Skeletal muscle tissue (tissue), 4 donors: ENCODE measurements around the gene SP3. TPM values are rescaled to one million over a fixed set of nuclear protein-coding genes. Genes with fewer than 3 reads are reported as not detected.

Source experiments
- H3K27ac ChIP-seq: one replicate; pipeline ENCODE4 v1.7.0; 2013; ENCODE audit warnings: mild to moderate bottlenecking, low read depth, low read length, inconsistent platforms
- H3K27me3 ChIP-seq, 3 donors: one replicate each; pipeline ENCODE4 v1.7.0; 2013; ENCODE audit warnings: low read length in 3 of 3; ENCODE audit not compliant: control insufficient read depth in 3 of 3, insufficient read depth in 3 of 3
- H3K36me3 ChIP-seq, 3 donors: one replicate each; pipeline ENCODE4 v1.7.0; 2013; ENCODE audit warnings: low read length in 3 of 3; ENCODE audit not compliant: control insufficient read depth in 3 of 3, insufficient read depth in 3 of 3
- H3K4me1 ChIP-seq, 3 donors: one replicate each; pipeline ENCODE4 v1.7.0; 2013; ENCODE audit warnings: low read length in 3 of 3, mild to moderate bottlenecking in 3 of 3; ENCODE audit not compliant: control insufficient read depth in 3 of 3, insufficient read depth in 3 of 3
- H3K4me3 ChIP-seq, 3 donors: one replicate each; pipeline ENCODE4 v1.7.0; 2013; ENCODE audit warnings: low read length in 3 of 3
- H3K9ac ChIP-seq, 3 donors: one replicate each; pipeline ENCODE4 v1.7.0; 2013; ENCODE audit warnings: low read length in 3 of 3, mild to moderate bottlenecking in 3 of 3, moderate library complexity in 2 of 3, low read depth in 1 of 3
- H3K9me3 ChIP-seq, 3 donors: one replicate each; pipeline ENCODE4 v1.7.0; 2013; ENCODE audit warnings: low read length in 3 of 3; ENCODE audit not compliant: control insufficient read depth in 3 of 3
- total RNA-seq: library from RNA; depleted of rRNA; stranded (reverse); fragments of >200 nt; gene quantifications from one replicate; pipeline ENCODE4 v1.2.3, GENCODE V29; 2014
- donor health status: Osteomylitis.

Gene SP3
- total RNA-seq, 1 donor from 2014 or later, result 90.3 TPM

DNA sequence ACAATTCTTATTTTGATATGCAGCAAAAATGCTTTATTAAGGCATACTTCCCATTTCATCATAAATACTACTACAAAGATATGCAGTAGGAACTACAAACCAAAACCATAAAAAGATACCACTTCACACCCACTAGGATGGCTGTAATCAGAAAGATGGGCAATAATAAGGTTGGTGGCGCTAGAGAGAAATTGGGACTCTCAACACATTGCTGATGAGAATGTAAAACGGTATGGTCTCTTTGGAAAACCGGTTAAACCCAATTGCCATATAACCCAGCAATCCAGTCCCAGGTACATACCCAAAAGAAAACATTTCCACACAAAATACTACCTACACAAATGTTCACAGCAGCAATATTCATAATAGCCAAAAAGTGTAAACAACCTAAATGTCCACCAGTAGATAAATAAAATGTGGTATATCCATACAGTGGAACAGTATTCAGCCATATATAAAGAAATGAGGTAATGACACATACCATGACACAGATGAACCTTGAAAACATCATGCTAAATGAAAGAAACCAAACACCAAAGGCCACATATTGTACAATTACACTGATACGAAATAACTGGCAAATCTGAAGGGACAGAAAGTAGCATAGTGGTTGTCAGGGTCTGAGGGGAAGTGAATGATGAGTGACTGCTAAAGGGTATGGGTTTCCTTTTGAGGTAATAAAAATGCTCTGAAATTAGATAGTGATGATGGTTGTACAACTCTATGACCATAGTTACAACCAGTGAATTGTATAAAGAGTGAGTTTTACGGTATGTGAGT, 12.7 kb downstream of the SP3 start:
- no peak overlapping the region for H3K9ac ChIP-seq
- no peaks in the 10 kb centered on the region for H3K9me3 ChIP-seq
- H3K4me1 ChIP-seq, result peaks cover 4 to 36% (median 25%) of the 10 kb centered on the region in 3 donors
- H3K27ac ChIP-seq, result no peak overlapping the region
- H3K27me3 ChIP-seq, result no peaks in the 10 kb centered on the region
- no peak overlapping the region for H3K4me3 ChIP-seq
- peaks cover 11 to 19% (median 13%) of the 10 kb centered on the region in 3 donors for H3K36me3 ChIP-seq

GRCh38 chr2:173948842-173949241, 16.3 kb downstream of the SP3 start:
- no peaks in the 10 kb centered on the region for H3K27me3 ChIP-seq
- H3K9ac ChIP-seq, result no peak overlapping the region
- no peaks in the 10 kb centered on the region for H3K9me3 ChIP-seq
- H3K4me1 ChIP-seq, result peaks cover 0 to 20% (median 20%) of the 10 kb centered on the region in 3 donors
- no peak overlapping the region for H3K4me3 ChIP-seq
- no peak overlapping the region for H3K27ac ChIP-seq
- peaks cover 0 to 2% (median 0%) of the 10 kb centered on the region in 3 donors for H3K36me3 ChIP-seq

DNA sequence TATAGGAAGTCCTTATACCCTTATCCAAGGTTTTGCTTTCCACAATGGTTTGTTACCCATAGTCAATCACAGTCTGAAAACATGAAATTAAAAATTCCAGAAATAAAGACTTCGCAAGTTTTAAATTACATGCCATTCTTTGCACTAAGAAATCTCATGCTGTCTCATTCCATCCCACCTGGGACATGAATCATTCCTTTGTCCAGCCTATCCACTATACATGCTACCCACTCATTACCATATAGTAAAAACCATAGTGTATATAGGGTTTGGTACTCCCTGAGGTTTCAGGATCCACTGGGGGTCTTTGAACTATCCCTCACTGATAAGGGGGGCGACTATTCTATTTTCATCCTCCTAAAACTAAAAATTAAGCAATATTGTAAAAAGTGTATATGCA, 17.0 kb downstream of the SP3 start:
- H3K27me3 ChIP-seq, result no peaks in the 10 kb centered on the region
- no peak overlapping the region for H3K4me3 ChIP-seq
- H3K4me1 ChIP-seq, result peaks cover 0 to 18% (median 16%) of the 10 kb centered on the region in 3 donors
- H3K36me3 ChIP-seq, result peaks cover 0 to 2% (median 0%) of the 10 kb centered on the region in 3 donors
- H3K9me3 ChIP-seq, result no peaks in the 10 kb centered on the region
- peak overlapping the region in 1 of 3 donors; percentile 24 for H3K9ac ChIP-seq
- H3K27ac ChIP-seq, result no peak overlapping the region

DNA sequence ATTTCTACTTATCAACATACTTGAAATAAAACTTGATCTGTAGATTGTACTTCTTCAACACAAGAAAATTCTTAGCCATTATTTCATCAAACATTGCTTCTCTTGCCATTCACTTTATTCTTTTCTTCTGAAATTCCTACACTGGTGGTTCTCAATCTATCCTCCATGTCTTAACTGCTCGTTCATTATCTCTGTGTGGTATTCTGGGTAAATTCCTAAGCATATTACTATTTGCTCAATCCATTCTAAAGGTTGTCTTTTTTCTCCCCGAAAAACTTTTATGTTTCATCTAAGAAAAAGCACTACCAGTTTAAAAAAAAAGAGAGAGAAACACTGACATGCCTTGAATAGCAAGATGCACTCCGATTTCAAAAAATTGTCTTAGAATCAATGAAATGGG, 18.0 kb downstream of the SP3 start:
- no peaks in the 10 kb centered on the region for H3K9me3 ChIP-seq
- no peak overlapping the region for H3K9ac ChIP-seq
- H3K4me1 ChIP-seq, result peaks cover 0 to 15% (median 12%) of the 10 kb centered on the region in 3 donors
- H3K27me3 ChIP-seq, result no peaks in the 10 kb centered on the region
- H3K27ac ChIP-seq, result no peak overlapping the region
- H3K36me3 ChIP-seq, result no peaks in the 10 kb centered on the region
- H3K4me3 ChIP-seq, result no peak overlapping the region

- Histone ChIP-seq H3K4me3 (no peak overlapping the region), H3K9ac (no peak overlapping the region), H3K36me3 (no peaks in the 10 kb centered on the region), H3K27ac (no peak overlapping the region), H3K4me1 (peaks cover 10 to 21% (median 12%) of the 10 kb centered on the region in 3 donors), H3K9me3 (no peaks in the 10 kb centered on the region), H3K27me3 (no peaks in the 10 kb centered on the region)
Measured at GRCh38 chr2:173943738-173944137, 21.4 kb downstream of the SP3 start.

GRCh38 chr2:173942861-173943523, 22.2 kb downstream of the SP3 start:
- Histone ChIP-seq H3K9me3 (no peaks in the 10 kb centered on the region), H3K27me3 (no peaks in the 10 kb centered on the region), H3K4me1 (peaks cover 10 to 21% (median 12%) of the 10 kb centered on the region in 3 donors), H3K4me3 (no peak overlapping the region), H3K27ac (no peak overlapping the region), H3K36me3 (no peaks in the 10 kb centered on the region), H3K9ac (no peak overlapping the region)

DNA sequence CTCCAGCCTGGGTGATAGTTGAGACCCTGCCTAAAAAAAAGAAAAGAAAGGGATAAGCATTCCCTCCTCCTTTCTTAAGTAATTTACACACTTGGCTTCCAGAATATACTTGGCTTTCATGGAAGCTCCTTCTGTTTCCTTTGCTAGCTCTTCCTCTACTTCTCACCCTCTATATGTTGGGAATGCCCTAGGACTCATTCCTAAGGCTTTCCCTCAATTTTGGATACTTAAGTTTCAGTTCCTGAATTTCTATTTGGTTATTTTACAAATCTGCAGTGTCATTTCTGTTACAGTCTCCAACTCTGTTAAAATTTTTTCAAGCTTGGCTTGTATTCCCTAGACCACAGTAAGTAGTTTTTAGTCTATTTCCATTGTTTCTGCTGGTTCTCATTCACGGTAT, 23.6 kb downstream of the SP3 start:
- Histone ChIP-seq H3K4me1 (peaks cover 12 to 21% (median 19%) of the 10 kb centered on the region in 3 donors), H3K36me3 (no peaks in the 10 kb centered on the region), H3K9ac (no peak overlapping the region), H3K27ac (no peak overlapping the region), H3K9me3 (no peaks in the 10 kb centered on the region), H3K27me3 (no peaks in the 10 kb centered on the region), H3K4me3 (no peak overlapping the region)

- H3K9ac ChIP-seq, result no peak overlapping the region
- H3K9me3 ChIP-seq, result no peaks in the 10 kb centered on the region
- H3K36me3 ChIP-seq, result no peaks in the 10 kb centered on the region
- H3K27me3 ChIP-seq, result no peaks in the 10 kb centered on the region
- H3K27ac ChIP-seq, result no peak overlapping the region
- no peak overlapping the region for H3K4me3 ChIP-seq
- H3K4me1 ChIP-seq, result peaks cover 22 to 32% (median 27%) of the 10 kb centered on the region in 3 donors
Measured at GRCh38 chr2:173940208-173941020, 24.8 kb downstream of the SP3 start.

DNA sequence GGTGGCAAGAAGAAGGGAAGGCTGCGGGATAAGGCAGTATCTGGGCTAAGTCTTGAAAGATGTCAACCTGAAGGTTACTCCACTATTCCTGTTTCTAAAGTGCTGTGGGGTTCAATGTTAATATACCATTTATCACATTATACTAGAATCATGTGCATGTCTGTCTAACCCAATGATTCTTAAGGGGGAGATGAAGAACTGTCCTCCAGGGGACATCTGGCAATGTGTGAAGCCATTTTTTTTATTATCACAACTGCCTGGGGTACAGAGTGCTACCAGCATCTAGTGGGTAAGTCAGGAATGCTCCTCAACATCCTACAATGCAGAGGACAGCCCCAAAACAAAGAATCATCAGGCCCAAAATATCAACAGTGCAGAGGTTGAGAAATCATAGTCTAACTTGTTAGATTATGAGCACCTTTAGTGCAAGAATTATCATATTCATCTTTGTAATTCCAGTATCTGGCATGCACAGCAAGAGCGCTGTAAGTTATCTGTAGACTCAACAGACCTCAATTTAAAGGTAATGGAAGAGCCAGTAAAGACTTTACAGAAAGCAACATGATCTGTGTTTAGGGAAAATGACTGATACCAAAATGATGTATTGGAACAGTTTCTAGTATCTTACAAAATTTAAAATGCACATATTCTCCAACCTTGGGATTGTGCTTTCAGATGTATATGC, 26.3 kb downstream of the SP3 start:
- H3K4me3 ChIP-seq, result no peak overlapping the region
- H3K27me3 ChIP-seq, result no peaks in the 10 kb centered on the region
- H3K27ac ChIP-seq, result no peak overlapping the region
- peaks cover 0 to 2% (median 0%) of the 10 kb centered on the region in 3 donors for H3K36me3 ChIP-seq
- H3K9me3 ChIP-seq, result no peaks in the 10 kb centered on the region
- H3K9ac ChIP-seq, result no peak overlapping the region
- H3K4me1 ChIP-seq, result peaks cover 22 to 38% (median 32%) of the 10 kb centered on the region in 3 donors
